Ishikawa (cell line): ENCODE results near the gene SYCN.

Experiments used
- CREB1 ChIP-seq: IDR thresholded peaks from 2 replicates; pipeline ENCODE4 v1.6.1; 2012; ENCODE audit warnings: low read depth
- EGR1 ChIP-seq: IDR thresholded peaks from 2 replicates; pipeline ENCODE4 v1.6.1; 2012
- EP300 ChIP-seq: IDR thresholded peaks from 2 replicates; pipeline ENCODE4 v1.6.1; 2012; ENCODE audit warnings: borderline replicate concordance
- FOXM1 ChIP-seq: IDR thresholded peaks from 2 replicates; pipeline ENCODE4 v1.6.1; 2012; ENCODE audit warnings: low read depth, borderline replicate concordance
- MAX ChIP-seq: IDR thresholded peaks from 2 replicates; pipeline ENCODE4 v1.6.1; 2012
- RAD21 ChIP-seq: IDR thresholded peaks from 2 replicates; pipeline ENCODE4 v1.6.1; 2012; ENCODE audit warnings: low read depth
- REST ChIP-seq: IDR thresholded peaks from 2 replicates; pipeline ENCODE4 v1.6.1; 2012; ENCODE audit warnings: low read depth, mild to moderate bottlenecking
- TAF1 ChIP-seq: IDR thresholded peaks from 2 replicates; pipeline ENCODE4 v1.6.1; 2012; ENCODE audit warnings: low read depth, mild to moderate bottlenecking
- TCF12 ChIP-seq: IDR thresholded peaks from 2 replicates; pipeline ENCODE4 v1.6.1; 2012; ENCODE audit warnings: low read depth
- TEAD4 ChIP-seq: IDR thresholded peaks from 2 replicates; pipeline ENCODE4 v1.6.1; 2012
- YY1 ChIP-seq: IDR thresholded peaks from 2 replicates; pipeline ENCODE4 v1.6.1; 2012; ENCODE audit warnings: low read depth
- TF ChIP-seq, protein P1 (sequence below): IDR thresholded peaks from 2 replicates; pipeline ENCODE4 v1.6.1; 2012

DNA sequence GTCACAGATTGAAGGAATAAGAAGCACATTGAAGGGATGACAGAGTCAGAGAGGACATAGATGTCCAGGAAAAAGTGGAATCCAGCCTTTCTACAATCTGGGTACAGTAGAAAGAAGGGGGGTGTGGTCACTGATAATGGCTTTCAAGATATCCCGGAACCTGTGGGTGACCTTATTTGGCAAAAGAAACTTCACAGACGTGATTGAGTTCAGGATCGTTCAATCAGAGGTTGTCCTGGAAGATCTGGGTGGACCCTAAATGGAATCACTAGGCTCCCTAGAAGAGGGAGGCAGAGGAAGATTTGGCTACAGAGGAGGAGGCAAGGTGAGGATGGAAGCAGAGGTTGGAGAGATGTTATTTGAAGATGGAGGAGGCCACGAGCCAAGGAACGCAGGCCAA, 13.0 kb upstream of the SYCN start:
- TF ChIP-seq EP300 (no peak), YY1 (no peak), REST (no peak), MAX (no peak), FOXM1 (no peak), TEAD4 (no peak), RAD21 (no peak), EGR1 (no peak), TAF1 (no peak), TCF12 (no peak), CREB1 (no peak)
- TF ChIP-seq, protein P1, sequence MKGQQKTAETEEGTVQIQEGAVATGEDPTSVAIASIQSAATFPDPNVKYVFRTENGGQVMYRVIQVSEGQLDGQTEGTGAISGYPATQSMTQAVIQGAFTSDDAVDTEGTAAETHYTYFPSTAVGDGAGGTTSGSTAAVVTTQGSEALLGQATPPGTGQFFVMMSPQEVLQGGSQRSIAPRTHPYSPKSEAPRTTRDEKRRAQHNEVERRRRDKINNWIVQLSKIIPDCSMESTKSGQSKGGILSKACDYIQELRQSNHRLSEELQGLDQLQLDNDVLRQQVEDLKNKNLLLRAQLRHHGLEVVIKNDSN = no peak
